GM20431 (cell line): ENCODE results near the gene CDH6.

Source experiments
- in situ Hi-C: fragments of 300-500 bp; cut with MseI, MboI; formaldehyde crosslinking; loops from one replicate; pipeline ENCODE4 v1.15.0; 2020; ENCODE audit warnings: low sequenced_read_pairs; ENCODE audit not compliant: unreplicated experiment

CDH6 gene

GRCh38 chr5:31193591-31194467 lies at the start of gene CDH6:
Gene CDH6 (plus strand): TSS chr5:31193686. CDS start chr5:31267474, 73,788 bp downstream.
- in situ Hi-C loops: no loop called here

GRCh38 chr5:31144364-31144763 lies 49.1 kb upstream of the CDH6 start:
- in situ Hi-C loops: no loop called here

DNA sequence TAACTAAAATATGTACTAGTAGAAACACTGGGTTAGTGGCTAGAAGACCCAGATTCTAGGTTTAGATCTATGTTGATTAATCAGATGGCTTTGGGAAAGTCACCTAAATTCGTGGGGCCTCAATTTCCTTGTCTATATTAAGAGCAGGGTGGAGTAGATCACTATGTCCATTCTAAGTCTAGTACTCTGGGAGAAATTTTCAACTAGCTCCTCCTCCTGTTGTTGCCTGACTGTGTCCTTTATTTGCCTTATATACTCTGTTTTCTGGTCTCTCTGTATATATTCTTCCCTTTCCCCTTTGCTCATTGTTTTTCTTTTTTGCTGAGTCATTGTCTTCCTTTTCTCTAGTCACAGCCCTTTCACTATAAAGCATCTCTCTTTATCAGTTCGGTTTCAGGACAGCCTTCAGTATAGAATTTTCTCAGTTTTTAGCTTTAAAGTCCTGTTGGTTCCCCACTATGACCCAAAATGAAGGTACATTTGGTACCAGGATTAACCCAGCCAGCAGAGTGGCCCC lies 44.5 kb upstream of the CDH6 start:
- in situ Hi-C loops: no loop called here

GRCh38 chr5:31153521-31153920 lies 40.0 kb upstream of the CDH6 start:
- in situ Hi-C loops: no loop called here

- in situ Hi-C loops: no loop called here
These were observed 36.8 kb upstream of the CDH6 start for GRCh38 chr5:31156631-31157160.

DNA sequence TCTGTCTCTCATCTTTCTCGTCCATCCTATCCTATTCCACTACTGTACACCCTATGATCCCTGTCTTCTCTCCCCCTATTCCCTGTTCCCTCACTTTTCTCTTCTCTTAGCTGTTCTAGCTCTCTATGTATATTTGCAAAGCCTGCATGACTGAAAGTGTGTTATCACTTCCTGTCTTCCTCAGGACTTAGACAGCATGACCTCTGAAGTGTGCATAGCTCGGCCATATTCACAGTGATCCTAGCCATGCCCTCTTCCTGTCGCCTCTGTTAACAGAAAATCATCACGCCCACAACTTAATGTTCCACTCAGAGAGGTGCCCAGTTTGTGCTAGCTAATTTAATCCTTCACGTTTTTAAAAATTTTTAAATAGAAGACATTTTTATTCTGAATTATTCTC lies 35.8 kb upstream of the CDH6 start:
- in situ Hi-C loops: no loop called here

DNA sequence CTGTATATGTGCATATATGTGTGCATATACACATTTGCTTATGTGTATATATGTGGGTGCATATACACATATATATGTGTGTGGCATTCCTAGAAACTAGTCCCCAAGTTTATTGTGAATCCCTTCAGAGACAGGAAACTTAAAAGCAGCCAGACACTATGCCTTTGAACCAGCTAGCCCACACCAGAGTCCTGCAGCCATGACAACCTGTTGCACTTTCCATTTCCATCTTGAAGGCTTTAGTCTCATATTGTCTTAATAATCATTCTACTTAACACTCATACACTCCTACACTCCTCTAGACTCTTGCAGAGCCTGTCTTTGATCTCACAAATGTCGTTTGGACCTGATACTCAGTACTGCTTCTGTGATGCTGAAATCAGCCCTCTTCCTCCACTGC lies 34.8 kb upstream of the CDH6 start:
- in situ Hi-C loops: no loop called here

DNA sequence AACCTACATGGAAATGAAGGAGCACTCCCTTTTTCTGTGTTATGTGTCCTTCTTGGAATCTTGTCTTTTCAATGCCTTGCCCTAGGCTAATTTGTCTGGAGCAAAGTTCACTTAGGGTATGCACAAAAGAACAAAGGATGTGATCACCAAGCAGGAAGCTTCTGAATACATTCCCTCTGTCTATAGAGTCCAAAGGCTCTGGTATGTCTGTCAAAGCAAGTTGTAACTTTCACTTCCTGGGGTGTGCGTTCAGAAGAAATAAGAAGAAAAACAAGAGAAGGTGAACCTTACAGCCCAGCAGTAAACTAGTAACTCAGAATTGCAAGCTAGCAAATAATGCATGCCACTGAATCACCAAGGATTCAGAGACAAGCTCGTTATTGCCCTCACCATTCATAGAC lies 31.7 kb upstream of the CDH6 start:
- in situ Hi-C loops: no loop called here

DNA sequence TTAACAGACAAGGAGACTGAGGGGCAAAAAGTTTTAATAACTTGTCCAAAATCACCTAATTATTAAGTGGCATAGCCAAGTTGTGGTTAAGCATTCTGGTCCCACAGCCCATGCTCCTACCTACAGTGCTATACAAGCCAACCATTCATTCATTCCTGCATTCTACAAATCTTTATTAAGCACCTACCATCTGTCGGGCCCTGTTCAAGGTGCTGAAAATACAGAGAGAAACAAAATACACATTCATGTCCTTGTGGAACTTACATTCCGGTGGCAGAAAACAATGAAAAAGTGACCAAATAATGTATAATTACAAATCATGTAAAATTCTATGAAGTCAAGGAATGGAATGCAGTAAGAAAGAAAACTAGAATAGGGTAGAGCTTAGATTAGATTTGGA lies 27.8 kb upstream of the CDH6 start:
- in situ Hi-C loops: no loop called here

DNA sequence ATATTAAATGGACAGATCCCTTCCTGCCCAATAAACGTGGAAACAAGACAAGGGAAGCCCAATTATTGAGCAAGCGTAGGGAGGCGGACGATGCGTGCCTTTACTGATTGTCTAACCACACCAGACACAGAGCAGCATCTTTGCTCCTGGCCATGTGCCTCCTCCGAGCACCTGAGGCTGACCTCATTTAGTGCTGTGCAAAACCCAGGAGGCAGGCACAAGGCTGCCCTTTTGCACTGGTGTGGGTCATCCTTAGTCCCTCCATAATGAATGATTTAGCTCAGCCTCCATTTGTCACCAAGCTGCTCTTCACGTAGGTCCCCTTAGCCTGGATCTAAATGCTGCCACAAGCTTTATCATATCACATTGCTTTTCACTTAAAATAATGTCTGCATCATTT lies 24.1 kb upstream of the CDH6 start:
- in situ Hi-C loops: no loop called here

DNA sequence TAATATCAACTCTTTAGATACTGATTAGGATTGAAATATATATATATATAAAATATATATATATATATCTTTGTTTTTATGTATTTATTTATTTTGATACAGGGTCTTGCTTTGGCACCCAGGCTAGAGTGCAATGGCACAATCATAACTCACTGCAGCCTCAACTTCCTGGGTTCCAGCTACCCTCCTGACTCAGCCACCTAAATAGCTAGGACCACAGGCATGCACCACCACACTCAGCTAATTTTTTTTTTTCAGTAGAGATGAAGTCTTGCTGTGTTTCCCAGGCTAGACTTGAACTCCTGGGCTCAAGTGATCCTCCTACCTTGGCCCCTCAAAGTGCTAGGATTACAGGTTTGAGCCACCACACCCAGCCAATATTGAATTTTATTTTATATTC lies 20.6 kb upstream of the CDH6 start:
- in situ Hi-C loops: no loop called here

DNA sequence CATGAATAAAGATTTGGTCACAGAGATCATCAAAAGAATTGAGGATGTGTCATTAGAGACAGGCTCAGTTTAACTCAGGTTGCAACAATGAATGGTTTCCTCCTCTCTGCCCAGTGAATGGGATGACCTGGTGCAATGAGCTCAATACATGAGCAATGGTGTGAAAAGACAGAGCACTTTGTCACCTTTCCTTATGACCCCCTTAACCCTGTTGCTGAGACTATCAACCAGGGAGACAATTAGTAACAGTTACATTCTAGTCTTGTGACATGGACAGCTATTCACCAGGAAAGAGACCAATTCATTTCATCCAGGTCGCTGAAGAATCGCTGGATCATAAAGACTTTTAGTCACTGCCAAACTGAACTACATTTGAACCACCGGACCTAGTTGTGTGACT lies 19.9 kb upstream of the CDH6 start:
- in situ Hi-C loops: no loop called here

GRCh38 chr5:31181376-31181987 lies 12.0 kb upstream of the CDH6 start:
- in situ Hi-C loops: no loop called here

GRCh38 chr5:31182136-31182535 lies 11.3 kb upstream of the CDH6 start:
- in situ Hi-C loops: no loop called here

GRCh38 chr5:31185951-31186350 lies 7.5 kb upstream of the CDH6 start:
- in situ Hi-C loops: no loop called here

GRCh38 chr5:31186672-31187267 lies 6.7 kb upstream of the CDH6 start:
- in situ Hi-C loops: no loop called here

DNA sequence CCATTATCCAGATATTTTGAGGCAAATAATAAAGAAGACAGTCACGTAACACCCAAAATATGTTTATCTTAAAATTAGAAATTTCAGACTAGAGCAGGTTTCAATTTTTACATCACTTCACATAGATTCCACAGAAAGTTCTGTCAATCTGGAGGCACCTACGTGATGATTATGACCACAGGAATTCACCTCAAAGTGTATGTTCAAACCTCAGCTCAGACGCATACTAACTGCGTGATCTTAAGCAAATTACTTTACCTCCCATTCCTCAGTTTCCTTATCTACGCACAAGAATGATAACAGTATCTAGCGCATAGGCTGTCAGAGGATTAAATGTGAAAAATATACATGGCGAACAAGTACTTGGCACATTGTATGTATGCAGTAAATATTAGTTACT lies 5.9 kb upstream of the CDH6 start:
- in situ Hi-C loops: no loop called here

DNA sequence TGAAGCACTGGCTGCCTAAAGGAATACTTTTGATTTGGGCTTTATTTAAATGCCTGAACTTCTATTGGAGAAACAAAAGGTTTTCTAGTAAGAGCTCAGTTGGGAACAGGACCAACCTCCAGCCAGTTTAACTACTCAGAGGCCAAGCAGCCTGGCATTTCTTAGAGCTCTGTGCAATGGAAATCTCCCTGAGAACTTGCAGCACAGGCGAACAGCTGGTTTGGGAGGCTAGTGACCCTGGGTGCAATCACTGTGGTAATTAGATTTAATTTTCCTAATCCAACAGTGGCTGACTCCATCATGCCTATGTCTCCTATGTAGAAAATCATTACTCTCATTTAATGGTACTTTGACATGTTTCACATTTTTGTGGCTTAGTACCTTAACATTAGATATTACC lies 1.0 kb upstream of the CDH6 start:
- in situ Hi-C loops: no loop called here

- in situ Hi-C loops: no loop called here
These were observed 370 bp upstream of the CDH6 start for GRCh38 chr5:31193116-31193515.

DNA sequence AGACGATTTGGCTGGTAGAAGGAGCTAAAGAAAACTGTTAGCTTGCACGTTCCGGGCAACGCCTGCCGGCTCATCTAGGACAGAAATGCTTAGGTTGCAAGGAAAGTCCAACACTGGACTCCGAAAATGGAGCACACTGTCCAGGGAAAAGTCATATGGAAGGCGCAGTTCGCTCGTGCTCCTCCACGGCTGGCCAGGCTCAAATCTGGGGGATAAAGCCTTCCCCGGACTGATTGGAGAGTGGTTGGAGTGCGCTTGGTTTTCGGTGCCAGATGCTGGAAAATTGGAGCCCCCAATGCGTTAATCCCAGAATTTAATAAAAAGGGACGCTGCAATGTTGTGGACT lies 955 bp downstream of the CDH6 start:
- in situ Hi-C loops: no loop called here
